Measurements from ENCODE around the gene XRCC1. TPM values are rescaled to one million over a fixed set of nuclear protein-coding genes. Genes with fewer than 3 reads are reported as not detected.

XRCC1 gene
- total RNA-seq, 1 experiment from 2014 or later = 23.4 TPM

DNA sequence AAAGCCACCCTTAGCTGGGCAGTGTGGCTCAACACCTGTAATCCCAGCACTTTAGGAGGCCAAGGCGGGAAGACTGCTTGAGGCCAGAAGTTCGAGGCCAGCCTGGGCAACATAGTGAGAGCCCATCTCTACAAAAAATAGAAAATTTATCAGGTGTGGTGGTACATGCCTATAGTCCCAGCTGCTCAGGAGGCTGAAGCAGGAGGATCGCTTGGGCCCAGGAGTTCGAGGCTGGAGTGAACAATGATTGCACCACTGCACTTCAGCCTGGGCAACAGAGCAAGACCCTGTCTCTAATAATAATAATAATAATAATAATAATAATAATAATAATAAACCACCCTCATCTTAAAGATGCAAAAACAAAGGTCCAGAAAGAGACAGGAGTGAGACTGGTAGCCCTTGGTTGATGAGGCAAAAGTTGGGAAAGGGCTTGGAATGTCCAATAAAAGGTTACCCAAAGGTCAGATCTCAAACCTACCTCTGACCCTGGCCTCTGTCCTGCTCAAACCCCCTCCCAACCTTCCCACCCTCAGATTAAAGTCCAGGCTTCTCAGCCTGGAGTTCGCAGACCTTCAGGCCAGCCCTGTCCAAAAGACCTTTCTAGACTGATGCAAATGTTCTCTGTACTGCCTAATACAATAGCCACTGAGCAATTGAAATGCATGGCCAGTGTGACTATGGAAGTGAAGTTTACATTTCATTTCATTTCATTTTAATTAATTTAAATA is 33.2 kb downstream of the XRCC1 start:
- H3K79me2 ChIP-seq (ENCODE audit: low read length) = no peaks in the 10 kb centered on the region
- H3K4me1 ChIP-seq (ENCODE audit: insufficient read depth, low read length) = no peaks in the 10 kb centered on the region
- no peak for TF ChIP-seq EZH2 (IDR thresholded peaks at IDR 0.05; ENCODE audit: low read length, unreplicated experiment)
- TF ChIP-seq, protein P1, sequence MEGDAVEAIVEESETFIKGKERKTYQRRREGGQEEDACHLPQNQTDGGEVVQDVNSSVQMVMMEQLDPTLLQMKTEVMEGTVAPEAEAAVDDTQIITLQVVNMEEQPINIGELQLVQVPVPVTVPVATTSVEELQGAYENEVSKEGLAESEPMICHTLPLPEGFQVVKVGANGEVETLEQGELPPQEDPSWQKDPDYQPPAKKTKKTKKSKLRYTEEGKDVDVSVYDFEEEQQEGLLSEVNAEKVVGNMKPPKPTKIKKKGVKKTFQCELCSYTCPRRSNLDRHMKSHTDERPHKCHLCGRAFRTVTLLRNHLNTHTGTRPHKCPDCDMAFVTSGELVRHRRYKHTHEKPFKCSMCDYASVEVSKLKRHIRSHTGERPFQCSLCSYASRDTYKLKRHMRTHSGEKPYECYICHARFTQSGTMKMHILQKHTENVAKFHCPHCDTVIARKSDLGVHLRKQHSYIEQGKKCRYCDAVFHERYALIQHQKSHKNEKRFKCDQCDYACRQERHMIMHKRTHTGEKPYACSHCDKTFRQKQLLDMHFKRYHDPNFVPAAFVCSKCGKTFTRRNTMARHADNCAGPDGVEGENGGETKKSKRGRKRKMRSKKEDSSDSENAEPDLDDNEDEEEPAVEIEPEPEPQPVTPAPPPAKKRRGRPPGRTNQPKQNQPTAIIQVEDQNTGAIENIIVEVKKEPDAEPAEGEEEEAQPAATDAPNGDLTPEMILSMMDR (conservative IDR thresholded peaks at IDR 0.05; ENCODE audit: low read depth, low read length) = no peak
- TF ChIP-seq EZH2phosphoT487 (IDR thresholded peaks at IDR 0.05; ENCODE audit: borderline replicate concordance, low read length) = no peak
- peaks cover 7% of the 10 kb centered on the region for H3K36me3 ChIP-seq (ENCODE audit: low read depth, low read length)
- DNase-seq (no peak), ATAC-seq (no peak)
- H3F3A ChIP-seq (ENCODE audit: low read length, unreplicated experiment) = no peaks in the 10 kb centered on the region
- no peaks in the 10 kb centered on the region for H4K20me1 ChIP-seq (ENCODE audit: low read length)
- H3K9me2 ChIP-seq (replicated peaks; ENCODE audit: low read length) = no peaks in the 10 kb centered on the region
- no peak overlapping the region for H3K27ac ChIP-seq (ENCODE audit: low read length)
- intact Hi-C loops (cut with micrococcal nuclease) = no loop called here
- H3K9ac ChIP-seq (ENCODE audit: low read length) = no peak overlapping the region
- H3K9me3 ChIP-seq (ENCODE audit: low read length) = no peaks in the 10 kb centered on the region
- no TSS peak for BruUV-seq (replicated peaks)
- H3K4me2 ChIP-seq (ENCODE audit: low read length) = no peak overlapping the region
- ChIA-PET POLR2A (ENCODE audit: unreplicated experiment) (no interaction called here), CTCF (no interaction called here)
- no peak overlapping the region for H2AFZ ChIP-seq (ENCODE audit: low read length)
- H3K4me3 ChIP-seq (ENCODE audit: low read length) = no peak overlapping the region
- no peaks in the 10 kb centered on the region for H3K27me3 ChIP-seq (ENCODE audit: low read length)

DNA sequence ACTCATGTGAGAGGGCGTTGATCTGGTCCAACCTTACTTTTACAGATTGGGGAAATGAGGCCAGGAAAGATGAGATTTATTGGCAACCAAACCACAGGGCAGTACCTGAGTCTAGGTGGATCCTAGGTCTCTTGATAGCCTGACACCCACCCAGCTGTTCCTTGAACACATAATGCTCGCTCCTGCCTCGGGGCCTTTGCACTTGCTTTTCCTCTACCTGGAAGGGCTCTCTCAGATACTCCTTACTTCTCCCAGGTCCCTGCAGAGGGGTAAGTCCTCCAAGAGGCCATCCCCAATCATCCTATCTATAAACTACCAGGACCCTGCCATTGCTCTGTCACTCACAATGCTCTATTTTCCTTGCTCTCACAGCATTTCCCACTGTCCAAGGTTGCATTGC is 34.9 kb downstream of the XRCC1 start:
- peaks cover 7% of the 10 kb centered on the region for H3K36me3 ChIP-seq (ENCODE audit: low read depth, low read length)
- no peak overlapping the region for H3K9ac ChIP-seq (ENCODE audit: low read length)
- BruUV-seq (replicated peaks) = no TSS peak
- no peaks in the 10 kb centered on the region for H4K20me1 ChIP-seq (ENCODE audit: low read length)
- H3K4me2 ChIP-seq (ENCODE audit: low read length) = no peak overlapping the region
- CTCF ChIA-PET = no interaction called here
- no peaks in the 10 kb centered on the region for H3K27me3 ChIP-seq (ENCODE audit: low read length)
- H3K79me2 ChIP-seq (ENCODE audit: low read length) = no peaks in the 10 kb centered on the region
- H3K9me3 ChIP-seq (ENCODE audit: low read length) = no peaks in the 10 kb centered on the region
- no peak overlapping the region for H3K27ac ChIP-seq (ENCODE audit: low read length)
- H2AFZ ChIP-seq (ENCODE audit: low read length) = no peak overlapping the region
- intact Hi-C loops (cut with micrococcal nuclease) = no loop called here
- POLR2A ChIA-PET (ENCODE audit: unreplicated experiment) = no interaction called here
- no peaks in the 10 kb centered on the region for H3K9me2 ChIP-seq (replicated peaks; ENCODE audit: low read length)
- no peaks in the 10 kb centered on the region for H3F3A ChIP-seq (ENCODE audit: low read length, unreplicated experiment)
- no peak for DNase-seq
- no peak overlapping the region for H3K4me3 ChIP-seq (ENCODE audit: low read length)
- TF ChIP-seq EZH2 (IDR thresholded peaks at IDR 0.05; ENCODE audit: low read length, unreplicated experiment) (no peak), EZH2phosphoT487 (IDR thresholded peaks at IDR 0.05; ENCODE audit: borderline replicate concordance, low read length) (no peak)
- TF ChIP-seq, protein P1 (conservative IDR thresholded peaks at IDR 0.05; ENCODE audit: low read depth, low read length) = no peak
- no peaks in the 10 kb centered on the region for H3K4me1 ChIP-seq (ENCODE audit: insufficient read depth, low read length)
- no peak for ATAC-seq

DNA sequence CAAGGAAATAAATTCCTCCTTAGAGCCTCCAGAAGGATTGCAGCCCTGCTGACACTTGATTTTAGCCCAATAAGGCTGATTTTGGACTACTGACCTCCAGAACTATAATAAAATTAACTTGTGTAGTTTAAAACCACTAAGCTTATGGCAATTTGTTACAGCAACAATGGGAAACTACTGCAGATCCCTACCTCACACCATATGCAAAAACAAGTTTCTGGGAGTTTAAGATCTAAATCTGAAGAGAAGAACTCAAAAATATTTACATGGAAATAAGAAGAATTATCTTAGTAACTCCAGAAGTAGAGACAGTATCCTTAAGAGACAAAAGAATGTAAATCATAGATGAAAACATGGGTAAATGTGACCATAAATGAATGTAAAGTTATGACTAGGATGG is 36.4 kb downstream of the XRCC1 start:
- Histone ChIP-seq H3K27ac (ENCODE audit: low read length) (no peak overlapping the region), H2AFZ (ENCODE audit: low read length) (no peak overlapping the region), H3K79me2 (ENCODE audit: low read length) (no peaks in the 10 kb centered on the region), H3K9me2 (replicated peaks; ENCODE audit: low read length) (no peaks in the 10 kb centered on the region), H3K4me3 (ENCODE audit: low read length) (no peak overlapping the region), H3F3A (ENCODE audit: low read length, unreplicated experiment) (no peaks in the 10 kb centered on the region), H3K4me2 (ENCODE audit: low read length) (no peak overlapping the region), H4K20me1 (ENCODE audit: low read length) (no peaks in the 10 kb centered on the region), H3K27me3 (ENCODE audit: low read length) (no peaks in the 10 kb centered on the region), H3K9me3 (ENCODE audit: low read length) (no peaks in the 10 kb centered on the region), H3K36me3 (ENCODE audit: low read depth, low read length) (peaks cover 7% of the 10 kb centered on the region), H3K4me1 (ENCODE audit: insufficient read depth, low read length) (no peaks in the 10 kb centered on the region), H3K9ac (ENCODE audit: low read length) (no peak overlapping the region)
- no TSS peak for BruUV-seq (replicated peaks)
- ChIA-PET POLR2A (ENCODE audit: unreplicated experiment) (no interaction called here), CTCF (no interaction called here)
- DNase-seq (no peak), ATAC-seq (no peak)
- intact Hi-C loops (cut with micrococcal nuclease) = no loop called here
- TF ChIP-seq, protein P1 (conservative IDR thresholded peaks at IDR 0.05; ENCODE audit: low read depth, low read length) = no peak
- TF ChIP-seq EZH2phosphoT487 (IDR thresholded peaks at IDR 0.05; ENCODE audit: borderline replicate concordance, low read length) (no peak), EZH2 (IDR thresholded peaks at IDR 0.05; ENCODE audit: low read length, unreplicated experiment) (no peak)
